ENCODE measurements around the gene RGS6.

The RGS6 gene

GRCh38 chr14:72521968-72522741, 589.9 kb downstream of the RGS6 start:
- FAIRE-seq, result no peak
- no peak for DNase-seq (ENCODE audit: low spot score)

GRCh38 chr14:72522847-72523246, 590.6 kb downstream of the RGS6 start:
- FAIRE-seq, result peak; percentile 58
- DNase-seq (ENCODE audit: low spot score), result no peak

DNA sequence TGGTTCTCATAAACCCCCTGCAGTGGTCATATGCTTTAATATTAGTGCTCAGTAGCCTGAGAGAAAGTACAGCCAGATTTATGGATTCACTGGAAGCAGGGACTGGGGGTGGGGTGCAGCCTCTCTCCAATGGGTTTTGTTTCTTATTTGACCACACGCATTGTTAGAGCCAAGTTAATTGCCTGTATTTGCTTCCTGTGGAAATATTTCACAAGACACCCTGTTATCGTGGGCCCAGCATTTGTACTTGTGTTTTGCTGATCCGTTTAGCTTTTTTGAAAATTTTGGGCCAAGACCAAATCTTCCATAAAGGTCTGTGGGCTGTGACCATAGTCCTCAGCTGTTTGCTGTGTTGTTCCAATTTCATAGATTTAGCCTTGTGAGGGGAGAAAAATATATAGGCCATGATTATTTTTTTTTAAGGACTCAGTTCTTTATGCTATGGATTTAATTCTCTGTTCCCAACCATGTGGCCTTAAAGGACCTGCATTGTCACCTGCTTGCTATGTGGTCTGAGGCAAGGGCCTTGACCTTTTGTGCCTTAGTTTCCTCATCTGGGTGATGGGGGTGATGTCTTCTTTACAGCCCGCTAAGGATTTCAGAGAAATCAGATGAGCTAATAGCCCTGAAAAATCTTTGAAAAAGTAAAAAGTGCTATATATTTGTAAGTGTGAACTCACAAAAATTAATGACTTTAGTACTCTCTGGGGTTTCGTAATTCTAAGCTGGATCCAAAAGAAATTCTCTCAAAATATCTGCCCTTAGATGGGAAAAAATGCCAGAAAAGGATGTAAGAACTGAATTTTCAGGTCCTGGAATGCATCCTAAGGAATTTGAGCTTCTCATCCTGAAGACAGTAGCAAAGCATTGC, 591.4 kb downstream of the RGS6 start:
- DNase-seq (ENCODE audit: low spot score), result no peak
- FAIRE-seq, result peak; percentile 73

DNA sequence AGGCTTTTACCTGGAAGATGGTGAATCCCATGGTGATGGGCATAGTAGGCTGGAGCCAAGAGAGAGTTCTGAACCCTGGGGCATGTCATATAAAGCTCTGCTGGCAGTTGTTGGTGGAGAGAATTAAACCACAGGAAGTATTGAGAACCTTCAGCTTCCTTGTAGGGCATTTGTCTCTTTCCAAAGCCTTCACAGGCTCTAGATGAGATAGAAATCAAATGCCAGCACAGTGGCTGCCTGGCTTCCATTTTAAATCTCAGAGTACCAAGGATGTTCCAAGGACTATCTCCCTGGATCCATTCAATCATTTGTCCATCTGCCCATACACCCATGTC, 592.0 kb downstream of the RGS6 start:
- no peak for DNase-seq (ENCODE audit: low spot score)
- FAIRE-seq, result no peak

DNA sequence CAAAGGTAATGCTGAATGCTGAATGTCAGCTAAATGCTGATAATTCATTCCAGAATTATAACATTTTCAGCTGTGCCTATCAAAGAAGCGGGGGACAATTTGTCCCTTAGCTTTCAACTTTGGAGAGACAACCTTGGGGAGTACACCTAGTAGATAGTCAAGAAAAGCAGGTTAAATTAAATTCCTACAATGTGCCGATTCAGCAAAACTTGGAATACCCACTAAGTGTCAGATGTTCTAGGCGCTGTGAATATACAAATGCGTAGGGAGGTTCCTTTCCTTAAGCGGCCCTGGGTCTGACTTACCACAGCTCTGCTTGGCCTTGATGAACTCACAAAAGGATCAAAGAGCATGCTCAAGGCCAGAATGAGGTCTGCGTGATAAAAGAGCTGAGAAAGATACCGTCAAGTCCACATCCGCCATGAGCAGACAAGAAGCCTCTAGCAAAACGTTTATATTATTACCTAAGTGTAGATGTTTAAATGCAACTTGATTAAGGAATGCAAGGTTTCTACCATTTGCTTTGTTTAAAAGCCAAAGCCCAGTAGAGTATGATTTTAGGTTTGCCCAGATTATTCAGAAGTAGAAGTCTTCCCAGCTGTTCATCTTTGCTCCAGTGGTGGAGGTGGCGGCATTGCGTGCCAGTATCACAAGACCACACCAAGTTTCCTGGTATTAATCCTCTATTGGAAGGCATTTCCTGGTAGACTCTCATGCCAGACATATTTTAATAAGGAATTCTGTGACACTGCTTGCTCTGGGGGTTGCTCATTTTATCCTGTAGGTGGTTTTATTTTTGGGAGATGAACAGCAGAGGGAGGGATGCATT, 593.1 kb downstream of the RGS6 start:
- no peak for FAIRE-seq
- no peak for DNase-seq (ENCODE audit: low spot score)

DNA sequence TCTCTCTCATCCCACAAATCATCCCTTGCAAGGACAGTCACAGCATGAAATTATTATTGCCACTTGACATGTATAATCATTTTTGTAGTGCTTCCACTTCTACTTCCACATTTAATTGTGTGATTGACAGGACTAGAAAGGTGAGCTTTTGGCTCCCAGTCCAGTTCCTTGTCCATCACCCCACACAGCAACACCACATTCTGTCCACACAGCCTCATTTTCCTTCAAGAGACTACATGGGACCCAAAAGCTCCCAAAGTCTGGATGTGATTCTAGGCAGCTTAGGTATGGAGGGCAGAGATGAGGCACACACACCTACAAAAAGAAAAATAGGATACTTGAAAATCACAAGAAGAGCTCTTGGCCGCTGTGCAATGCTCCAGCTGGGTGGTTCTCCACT, 595.4 kb downstream of the RGS6 start:
- DNase-seq (ENCODE audit: low spot score) (no peak), FAIRE-seq (no peak)

DNA sequence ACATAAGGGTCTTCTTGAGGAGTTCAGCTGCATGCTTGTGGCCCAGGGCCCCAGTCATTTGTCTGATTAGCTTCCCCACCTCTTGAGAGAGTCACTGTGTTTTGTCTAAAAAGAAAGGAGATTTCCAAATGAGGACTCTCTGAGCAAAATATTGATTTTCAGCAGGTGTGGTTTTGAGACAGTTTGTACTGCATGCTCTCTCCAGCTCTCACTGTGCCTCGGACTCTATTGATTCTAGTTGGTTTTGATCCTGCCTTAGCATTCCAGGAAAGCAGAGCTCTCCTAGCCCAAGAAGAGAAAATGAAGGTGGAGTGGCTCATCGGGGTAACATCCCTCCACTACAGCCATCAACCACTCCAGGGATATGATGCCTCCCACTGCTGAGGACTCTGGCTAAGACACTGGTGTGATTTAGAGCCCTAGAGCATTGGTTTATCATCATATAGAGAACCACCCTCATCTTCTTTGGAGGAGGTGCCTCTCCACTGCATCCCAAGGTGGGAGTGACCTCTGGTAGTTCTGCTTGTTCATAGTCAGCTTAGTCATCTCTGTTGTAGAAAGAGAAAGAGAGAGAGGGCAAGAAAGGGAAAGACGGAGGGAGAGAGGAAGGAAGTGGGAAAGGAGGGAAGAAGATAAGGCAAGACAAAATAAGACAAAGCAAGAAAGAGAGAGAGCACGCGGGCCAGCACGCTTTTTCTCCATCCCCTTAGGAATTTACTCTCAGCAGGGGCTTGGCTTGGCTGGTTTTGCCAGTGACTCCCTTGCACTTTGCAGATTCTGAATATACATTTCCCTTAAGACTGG, 596.0 kb downstream of the RGS6 start:
- peak; percentile 74 for FAIRE-seq
- DNase-seq (ENCODE audit: low spot score), result no peak

DNA sequence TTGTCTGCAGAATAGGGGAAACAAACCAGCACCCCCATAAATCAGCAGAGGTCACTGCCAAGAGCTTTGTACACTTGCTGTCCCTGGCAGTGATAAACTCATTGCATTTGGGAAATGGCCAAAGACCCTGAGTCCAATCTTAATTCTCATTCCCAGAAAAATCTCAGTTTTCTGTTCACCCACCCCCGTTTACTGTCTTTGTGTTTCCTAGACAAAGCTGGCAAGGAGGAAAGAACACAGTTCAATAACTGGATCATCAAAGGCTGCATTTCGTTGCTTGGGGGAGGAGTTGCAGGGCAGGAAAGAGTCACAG, 596.6 kb downstream of the RGS6 start:
- peak; percentile 9 for FAIRE-seq
- DNase-seq (ENCODE audit: low spot score), result no peak

DNA sequence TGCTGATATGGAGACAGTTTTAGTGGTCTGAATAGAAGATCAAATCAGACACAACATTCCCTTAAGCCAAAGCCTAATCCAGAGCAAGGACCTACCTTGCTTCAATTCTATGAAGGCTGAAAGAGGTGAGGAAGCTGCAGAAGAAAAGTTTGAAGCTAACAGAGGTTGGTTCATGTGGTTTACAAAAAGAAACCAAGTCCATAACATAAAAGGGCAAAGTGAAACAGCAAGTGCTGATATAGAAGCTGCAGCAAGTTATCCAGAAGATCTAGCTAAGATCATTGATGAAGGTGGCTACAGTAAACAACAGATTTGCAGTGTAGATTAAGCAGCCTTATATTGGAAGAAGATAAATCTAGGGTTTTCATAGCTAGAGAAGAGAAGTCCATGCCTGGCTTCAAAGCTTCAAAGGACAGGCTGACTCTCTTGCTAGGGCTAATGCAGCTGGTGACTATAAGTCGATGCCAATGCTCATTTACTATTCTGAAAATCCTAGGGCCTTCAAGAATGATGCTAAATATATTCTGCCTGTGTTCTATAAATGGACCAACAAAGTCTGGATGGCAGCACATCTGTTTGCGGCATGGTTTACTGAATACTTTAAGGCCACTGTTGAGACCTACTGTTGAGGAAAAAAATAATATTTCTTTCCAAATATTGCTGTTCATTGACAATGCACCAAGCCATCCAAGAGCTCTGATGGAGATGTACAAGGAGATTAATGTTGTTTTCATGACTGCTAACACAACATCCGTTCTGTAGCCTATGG, 600.6 kb downstream of the RGS6 start:
- FAIRE-seq (peak; percentile 23), DNase-seq (ENCODE audit: low spot score) (no peak)

GRCh38 chr14:72535485-72535884, 603.3 kb downstream of the RGS6 start:
- no peak for DNase-seq (ENCODE audit: low spot score)
- FAIRE-seq, result no peak

DNA sequence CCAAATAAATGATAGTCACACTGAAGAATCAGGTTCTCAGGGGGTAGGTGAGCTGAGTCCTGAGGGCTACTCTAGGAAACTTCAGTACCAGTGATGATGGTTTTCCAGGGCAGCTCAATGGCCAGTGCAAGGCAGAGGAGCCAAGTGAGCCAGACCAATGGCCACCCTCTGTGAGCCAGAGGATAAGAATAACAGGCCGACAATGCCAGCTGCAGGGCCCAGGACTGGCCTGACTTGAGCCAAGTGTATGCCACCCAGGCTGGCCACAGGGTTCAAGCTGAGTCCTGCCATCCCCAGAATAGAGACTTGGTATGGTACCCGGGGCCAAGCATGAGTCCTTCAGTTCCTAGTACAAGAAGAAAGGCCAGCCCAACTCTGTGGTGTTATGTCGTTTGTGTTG, 606.2 kb downstream of the RGS6 start:
- DNase-seq (ENCODE audit: low spot score), result no peak
- FAIRE-seq, result no peak

DNA sequence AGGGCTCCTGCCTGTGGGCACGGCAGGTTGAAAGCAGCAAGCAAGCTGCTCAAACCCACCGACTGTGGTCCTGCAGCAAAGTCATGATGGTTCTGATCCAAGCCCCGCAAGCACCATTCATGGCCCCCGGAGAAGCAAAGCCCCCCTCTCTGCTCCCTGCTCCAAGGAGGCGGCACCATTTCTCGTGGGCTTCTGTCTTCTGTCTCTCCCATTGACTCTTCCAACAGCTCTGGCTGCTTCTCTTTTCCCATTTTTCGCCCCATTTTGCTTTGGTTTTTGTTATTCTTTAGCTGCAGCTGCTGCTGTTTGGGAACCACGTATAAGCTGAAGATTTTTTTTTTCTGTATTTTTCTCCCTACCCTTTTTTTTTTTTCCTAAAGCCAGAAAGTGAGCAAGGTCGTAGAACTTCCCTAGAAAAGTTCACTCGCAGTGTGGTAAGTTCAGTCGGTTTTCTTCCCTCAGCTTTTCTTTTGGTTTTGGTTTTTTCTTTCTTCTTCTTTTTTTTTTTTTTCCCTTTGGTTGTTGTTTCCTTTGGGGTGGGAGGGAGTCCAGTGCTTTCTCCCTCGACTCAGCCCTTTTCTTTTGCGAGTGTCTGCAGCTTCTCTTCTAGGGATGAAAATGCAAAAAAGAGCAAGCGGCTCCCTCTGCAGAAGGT, 607.6 kb downstream of the RGS6 start:
- FAIRE-seq (no peak), DNase-seq (ENCODE audit: low spot score) (no peak)

- DNase-seq (ENCODE audit: low spot score) (no peak), FAIRE-seq (no peak)
Measured at GRCh38 chr14:72540836-72541235, 608.6 kb downstream of the RGS6 start.

- DNase-seq (ENCODE audit: low spot score) (no peak), FAIRE-seq (peak; percentile 48)
Measured at GRCh38 chr14:72541546-72541945, 609.3 kb downstream of the RGS6 start.

DNA sequence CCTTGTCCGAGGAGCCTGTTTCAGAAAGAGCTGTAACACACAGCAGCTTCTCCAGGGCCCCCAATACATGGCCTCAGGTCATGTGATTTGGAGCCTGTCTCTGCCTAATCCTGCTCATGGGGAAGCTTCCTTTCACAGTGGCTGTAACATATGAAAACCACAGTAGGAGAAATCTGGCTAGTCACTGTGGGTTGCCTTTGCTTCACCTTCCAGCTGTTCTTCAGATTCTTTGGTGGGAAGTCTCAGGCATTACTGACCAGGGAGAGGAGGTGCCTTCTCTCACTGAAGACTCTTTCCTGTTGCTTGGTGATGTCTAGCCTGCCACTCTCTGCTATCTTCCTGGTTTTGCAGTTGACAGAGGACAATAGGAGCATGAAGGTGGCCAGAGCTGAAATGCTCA, 611.1 kb downstream of the RGS6 start:
- no peak for DNase-seq (ENCODE audit: low spot score)
- no peak for FAIRE-seq

- DNase-seq (ENCODE audit: low spot score) (no peak), FAIRE-seq (no peak)
Measured at GRCh38 chr14:72544615-72545387, 612.6 kb downstream of the RGS6 start.

- DNase-seq (ENCODE audit: low spot score) (no peak), FAIRE-seq (peak; percentile 97)
Measured at GRCh38 chr14:72545411-72546311, 613.4 kb downstream of the RGS6 start.

GRCh38 chr14:72546344-72547016, 614.3 kb downstream of the RGS6 start:
- peak; percentile 90 for FAIRE-seq
- DNase-seq (ENCODE audit: low spot score), result no peak
